Ramos (cell line): Measurements from ENCODE around the gene CAPN1.
"Not testable (repeated sequence)": the region's sequence is repeated elsewhere in the genome, so short reads cannot be mapped to it uniquely, and the experiment has no call there.

Experiments
- in situ Hi-C: fragments of 300-500 bp; cut with MboI; formaldehyde crosslinking; loops from one replicate; pipeline ENCODE4 v1.14.3; 2022; ENCODE audit warnings: low sequenced_read_pairs; ENCODE audit not compliant: unreplicated experiment

The CAPN1 gene

GRCh38 chr11:65213322-65214211, 31.8 kb downstream of the CAPN1 start:
- in situ Hi-C loops = no loop called here

GRCh38 chr11:65214212-65214845, 32.6 kb downstream of the CAPN1 start:
- in situ Hi-C loops = no loop called here

- in situ Hi-C loops = no loop called here
Observed at GRCh38 chr11:65215441-65216076, 33.8 kb downstream of the CAPN1 start.

- in situ Hi-C loops = no loop called here
Observed at GRCh38 chr11:65216830-65217229, 35.1 kb downstream of the CAPN1 start.

GRCh38 chr11:65217441-65218423, 36.0 kb downstream of the CAPN1 start:
- in situ Hi-C loops = no loop called here

GRCh38 chr11:65218446-65218845, 36.7 kb downstream of the CAPN1 start:
- in situ Hi-C loops = no loop called here

- in situ Hi-C loops = no loop called here
Observed at GRCh38 chr11:65219930-65220213, 38.1 kb downstream of the CAPN1 start.

GRCh38 chr11:65221026-65221425, 39.3 kb downstream of the CAPN1 start:
- in situ Hi-C loops = no loop called here

GRCh38 chr11:65223011-65223410, 41.3 kb downstream of the CAPN1 start:
- in situ Hi-C loops = no loop called here

GRCh38 chr11:65224930-65225278, 43.2 kb downstream of the CAPN1 start:
- in situ Hi-C loops = no loop called here

GRCh38 chr11:65225279-65226102, 43.8 kb downstream of the CAPN1 start:
- in situ Hi-C loops = no loop called here

- in situ Hi-C loops = no loop called here
Observed at GRCh38 chr11:65226103-65226442, 44.3 kb downstream of the CAPN1 start.

GRCh38 chr11:65227879-65228278, 46.2 kb downstream of the CAPN1 start:
- in situ Hi-C loops = no loop called here

- in situ Hi-C loops = no loop called here
Observed at GRCh38 chr11:65236194-65237059, 54.7 kb downstream of the CAPN1 start.

- in situ Hi-C loops = not testable (repeated sequence)
Observed at GRCh38 chr11:65238302-65238701, 56.6 kb downstream of the CAPN1 start.

- in situ Hi-C loops = no loop called here
Observed at GRCh38 chr11:65241134-65241533, 59.4 kb downstream of the CAPN1 start.

GRCh38 chr11:65241692-65242091, 60.0 kb downstream of the CAPN1 start:
- in situ Hi-C loops = no loop called here

GRCh38 chr11:65242389-65242788, 60.7 kb downstream of the CAPN1 start:
- in situ Hi-C loops = no loop called here

- in situ Hi-C loops = no loop called here
Observed at GRCh38 chr11:65243797-65244196, 62.1 kb downstream of the CAPN1 start.
